Spleen (tissue), 7 donors: ENCODE results near the gene CCNY.

Experiments used
- CTCF ChIP-seq, 11 experiments: fragments of 200-600 bp in 7 of 11; fragments of 450-650 bp in 4 of 11; sonication (generic) in 4 of 11; IDR thresholded peaks in 8 of 11; conservative IDR thresholded peaks in 3 of 11; 1 replicate in 7 of 11; 2 replicates in 4 of 11; pipeline versions ENCODE4 v1.4.0 to v1.8.0; 2016 to 2021; ENCODE audit warnings: antibody characterized with exemption in 11 of 11, inconsistent platforms in 4 of 11, mild to moderate bottlenecking in 1 of 11
- POLR2AphosphoS5 ChIP-seq, 3 donors: sonication (generic); formaldehyde crosslinking; IDR thresholded peaks; one replicate each; pipeline ENCODE4 v1.5.1; 2017; ENCODE audit warnings: antibody characterized with exemption in 3 of 3
- donor health status: DM: no; HTN: no; CAD: no; lungs with moderate emphysema.
- donor health status: DM: no; HTN: no; CAD: no.
- donor health status: DM: no; HTN: no; CAD: no.

GRCh38 chr10:35516102-35516670 lies 179.9 kb downstream of the CCNY start:
- TF ChIP-seq CTCF (IDR thresholded peaks at IDR 0.05 in 8 of 11, conservative IDR thresholded peaks at IDR 0.05 in 3 of 11) (no peak), POLR2AphosphoS5 (IDR thresholded peaks at IDR 0.05) (no peak)
